DOHH2 (cell line): Measurements from ENCODE around the gene MYO5A.

Experiments
- CTCF ChIP-seq: fragments of 200-600 bp; sonication (generic); IDR thresholded peaks from one replicate; pipeline ENCODE4 v1.5.1; 2014; ENCODE audit warnings: antibody characterized with exemption, mild to moderate bottlenecking, low read depth, low read length; ENCODE audit not compliant: poor library complexity, severe bottlenecking
- EZH2phosphoT487 ChIP-seq: fragments of 200-600 bp; sonication (generic); IDR thresholded peaks from 2 replicates; pipeline ENCODE4 v1.6.1; 2017; ENCODE audit warnings: borderline replicate concordance, mild to moderate bottlenecking, antibody characterized with exemption, low read length, moderate library complexity, mixed read lengths

- TF ChIP-seq CTCF (no peak), EZH2phosphoT487 (no peak)
Observed at GRCh38 chr15:52427804-52428203, 100.9 kb downstream of the MYO5A start.
